GM08714 (cell line): ENCODE data around the gene PDK2.

Source experiments
- H3K4me3 ChIP-seq: fragments of 200-500 bp; sonication (Bioruptor generic); 2 replicates; pipeline ENCODE4 v1.5.1; 2014; ENCODE audit warnings: mild to moderate bottlenecking, low read length, inconsistent platforms
- ZNF274 ChIP-seq: IDR thresholded peaks from 2 replicates; pipeline ENCODE4 v1.6.1; 2012; ENCODE audit warnings: mild to moderate bottlenecking, low read depth, low read length

Gene PDK2

GRCh38 chr17:50094753-50095619, at the start of gene PDK2:
PDK2 (plus strand) TSS chr17:50095351; CDS start chr17:50095436, 85 bp downstream.
- TF ChIP-seq ZNF274 = no peak

GRCh38 chr17:50046179-50046578, 49.0 kb upstream of the PDK2 start:
- H3K4me3 ChIP-seq = no peak overlapping the region
- TF ChIP-seq ZNF274 = no peak

More at GRCh38 chr17:50094753-50095619, at the start of gene PDK2:
- peak within 1 kb of the TSS; percentile 65 for H3K4me3 ChIP-seq

GRCh38 chr17:50046667-50047066, 48.5 kb upstream of the PDK2 start:
- TF ChIP-seq ZNF274 = no peak
- no peak overlapping the region for H3K4me3 ChIP-seq

GRCh38 chr17:50047083-50047482, 48.1 kb upstream of the PDK2 start:
- no peak for TF ChIP-seq ZNF274
- no peak overlapping the region for H3K4me3 ChIP-seq

- H3K4me3 ChIP-seq = no peak overlapping the region
- no peak for TF ChIP-seq ZNF274
Measured at GRCh38 chr17:50047488-50048126, 47.5 kb upstream of the PDK2 start.

GRCh38 chr17:50048146-50048720, 46.9 kb upstream of the PDK2 start:
- TF ChIP-seq ZNF274 = no peak
- no peak overlapping the region for H3K4me3 ChIP-seq

- no peak for TF ChIP-seq ZNF274
- no peak overlapping the region for H3K4me3 ChIP-seq
Measured at GRCh38 chr17:50048988-50049387, 46.2 kb upstream of the PDK2 start.

- H3K4me3 ChIP-seq = no peak overlapping the region
- TF ChIP-seq ZNF274 = no peak
Measured at GRCh38 chr17:50049636-50050035, 45.5 kb upstream of the PDK2 start.

- no peak overlapping the region for H3K4me3 ChIP-seq
- TF ChIP-seq ZNF274 = no peak
Measured at GRCh38 chr17:50050431-50051032, 44.6 kb upstream of the PDK2 start.

- no peak for TF ChIP-seq ZNF274
- H3K4me3 ChIP-seq = no peak overlapping the region
Measured at GRCh38 chr17:50051082-50051576, 44.0 kb upstream of the PDK2 start.

GRCh38 chr17:50051606-50052005, 43.5 kb upstream of the PDK2 start:
- no peak overlapping the region for H3K4me3 ChIP-seq
- no peak for TF ChIP-seq ZNF274

- TF ChIP-seq ZNF274 = no peak
- H3K4me3 ChIP-seq = no peak overlapping the region
Measured at GRCh38 chr17:50052241-50052796, 42.8 kb upstream of the PDK2 start.

GRCh38 chr17:50052822-50053653, 42.1 kb upstream of the PDK2 start:
- no peak for TF ChIP-seq ZNF274
- no peak overlapping the region for H3K4me3 ChIP-seq

GRCh38 chr17:50053654-50053960, 41.5 kb upstream of the PDK2 start:
- TF ChIP-seq ZNF274 = no peak
- H3K4me3 ChIP-seq = no peak overlapping the region
